GM23338 (cell line): Measurements from ENCODE around the gene CBFA2T2. TPM values are rescaled to one million over a fixed set of nuclear protein-coding genes. Genes with fewer than 3 reads are reported as not detected.

Source experiments
- ATAC-seq: fragments of 200-7000 bp; cut with Tn5 transposase; 3 replicates; pipeline ENCODE4 v1.9.1; 2020
- DNase-seq: peaks from one replicate; pipeline ENCODE4 v3.0.0-alpha.2; 2015; ENCODE audit warnings: low spot score
- H2AFZ ChIP-seq: fragments of 200-600 bp; sonication (generic); 2 replicates; pipeline ENCODE4 v1.8.0; 2016; ENCODE audit warnings: antibody characterized with exemption, mild to moderate bottlenecking, moderate library complexity
- H3F3A ChIP-seq: fragments of 200-600 bp; sonication (generic); replicated peaks from 2 replicates; pipeline ENCODE4 v1.8.0; 2017; ENCODE audit warnings: antibody characterized with exemption, mixed run types, low read depth
- H3K27ac ChIP-seq: fragments of 200-600 bp; sonication (generic); 2 replicates; pipeline ENCODE4 v1.6.1; 2016; ENCODE audit warnings: low read depth
- H3K27me3 ChIP-seq: fragments of 200-600 bp; sonication (generic); 2 replicates; pipeline ENCODE4 v1.8.0; 2016; ENCODE audit warnings: mild to moderate bottlenecking, mixed run types, moderate library complexity; ENCODE audit not compliant: insufficient read depth
- H3K36me3 ChIP-seq: fragments of 200-600 bp; sonication (generic); 2 replicates; pipeline ENCODE4 v1.8.0; 2016; ENCODE audit warnings: mild to moderate bottlenecking; ENCODE audit not compliant: insufficient read depth
- H3K4me1 ChIP-seq: fragments of 200-600 bp; sonication (generic); 2 replicates; pipeline ENCODE4 v1.8.0; 2016; ENCODE audit warnings: mild to moderate bottlenecking, moderate library complexity; ENCODE audit not compliant: insufficient read depth
- H3K4me2 ChIP-seq: fragments of 200-600 bp; sonication (generic); 2 replicates; pipeline ENCODE4 v1.7.1; 2017; ENCODE audit warnings: mixed run types
- H3K4me3 ChIP-seq: fragments of 200-600 bp; sonication (generic); 2 replicates; pipeline ENCODE4 v1.6.1; 2016; ENCODE audit warnings: mixed run types
- H3K79me2 ChIP-seq: fragments of 200-600 bp; sonication (generic); replicated peaks from 2 replicates; pipeline ENCODE4 v1.8.0; 2017; ENCODE audit warnings: mild to moderate bottlenecking; ENCODE audit not compliant: insufficient read depth
- H3K9me2 ChIP-seq: fragments of 200-600 bp; sonication (generic); 2 replicates; pipeline ENCODE4 v1.8.0; 2017; ENCODE audit not compliant: insufficient read depth
- H4K20me1 ChIP-seq: fragments of 200-600 bp; sonication (generic); replicated peaks from 2 replicates; pipeline ENCODE4 v1.8.0; 2017; ENCODE audit warnings: mild to moderate bottlenecking; ENCODE audit not compliant: insufficient read depth
- H3K27ac Mint-ChIP-seq: 2 replicates; pipeline ENCODE4 v1.8.0; 2020; ENCODE audit warnings: inconsistent platforms, mild to moderate bottlenecking, moderate library complexity, mixed read lengths
- H3K27me3 Mint-ChIP-seq: 3 replicates; pipeline ENCODE4 v1.8.0; 2022; ENCODE audit warnings: low read depth, mild to moderate bottlenecking, moderate library complexity, mixed read lengths, inconsistent platforms; ENCODE audit not compliant: insufficient read depth, poor library complexity
- H3K36me3 Mint-ChIP-seq: 3 replicates; pipeline ENCODE4 v1.8.0; 2021; ENCODE audit warnings: low read depth, mild to moderate bottlenecking, inconsistent platforms, moderate library complexity, mixed read lengths
- H3K4me1 Mint-ChIP-seq: 3 replicates; pipeline ENCODE4 v1.8.0; 2020; ENCODE audit warnings: mild to moderate bottlenecking, inconsistent platforms, mixed read lengths
- H3K4me3 Mint-ChIP-seq: 3 replicates; pipeline ENCODE4 v1.8.0; 2021; ENCODE audit warnings: moderate library complexity, mild to moderate bottlenecking, inconsistent platforms, mixed read lengths
- H3K9me3 Mint-ChIP-seq: 3 replicates; pipeline ENCODE4 v1.8.0; 2020; ENCODE audit warnings: moderate library complexity, mild to moderate bottlenecking, inconsistent platforms, mixed read lengths
- CREB1 ChIP-seq: fragments of 250-450 bp; sonication (Bioruptor Pico); IDR thresholded peaks from 2 replicates; pipeline ENCODE4 v1.5.0; 2020; ENCODE audit warnings: low read depth, mild to moderate bottlenecking, moderate library complexity
- EZH2 ChIP-seq: fragments of 200-600 bp; sonication (generic); IDR thresholded peaks from one replicate; pipeline ENCODE4 v1.8.0; 2017; ENCODE audit warnings: antibody characterized with exemption, mild to moderate bottlenecking, low read depth; ENCODE audit not compliant: unreplicated experiment
- EZH2phosphoT487 ChIP-seq: fragments of 200-600 bp; sonication (generic); IDR thresholded peaks from one replicate; pipeline ENCODE4 v1.8.1; 2018; ENCODE audit warnings: antibody characterized with exemption; ENCODE audit not compliant: unreplicated experiment
- JUNB ChIP-seq: IDR thresholded peaks from one replicate; pipeline ENCODE4 v1.6.1; 2016; ENCODE audit warnings: antibody characterized with exemption; ENCODE audit not compliant: unreplicated experiment
- NANOG ChIP-seq: IDR thresholded peaks from 2 replicates; pipeline ENCODE4 v1.6.1; 2016; ENCODE audit warnings: antibody characterized with exemption, borderline replicate concordance
- POLR2AphosphoS5 ChIP-seq: IDR thresholded peaks from 2 replicates; pipeline ENCODE4 v1.6.1; 2016; ENCODE audit warnings: antibody characterized with exemption, low read depth
- STAT1 ChIP-seq: IDR thresholded peaks from one replicate; pipeline ENCODE4 v1.6.1; 2016; ENCODE audit warnings: antibody characterized with exemption; ENCODE audit not compliant: unreplicated experiment
- ZNF114 ChIP-seq: fragments of 250-450 bp; sonication (Bioruptor Pico); IDR thresholded peaks from 2 replicates; pipeline ENCODE4 v1.5.0; 2020; ENCODE audit warnings: mild to moderate bottlenecking, moderate library complexity
- ZNF331 ChIP-seq: fragments of 250-450 bp; sonication (Bioruptor Pico); IDR thresholded peaks from 2 replicates; pipeline ENCODE4 v1.5.0; 2020; ENCODE audit warnings: low read depth, mild to moderate bottlenecking, moderate library complexity
- polyA plus RNA-seq: library from polyadenylated mRNA; unstranded; fragments of >200 nt; fragmentation: Nextera tagmentation; extraction: Ambion mirVana; gene quantifications from 2 replicates; pipeline ENCODE4 v1.2.1, GENCODE V29; 2016
- total RNA-seq: library from RNA; depleted of rRNA; stranded (reverse); fragments of >200 nt; shearing (Covaris generic); gene quantifications from 2 replicates; pipeline ENCODE4 v1.2.3, GENCODE V29; 2014
- TF ChIP-seq, protein P1 (sequence below): fragments of 250-450 bp; sonication (Bioruptor Pico); IDR thresholded peaks from 2 replicates; pipeline ENCODE4 v1.5.0; 2020; ENCODE audit warnings: mild to moderate bottlenecking, moderate library complexity
- TF ChIP-seq, protein P2 (sequence below): IDR thresholded peaks from 2 replicates; pipeline ENCODE4 v1.6.1; 2016; ENCODE audit warnings: antibody characterized with exemption
- TF ChIP-seq, protein P3 (sequence below), 2 experiments: fragments of 200-600 bp in 1 of 2; sonication (generic) in 1 of 2; conservative IDR thresholded peaks; 2 replicates each; pipeline versions ENCODE4 v1.5.1 to v1.6.1; 2016 to 2017; ENCODE audit warnings: antibody characterized with exemption in 2 of 2, low read depth in 2 of 2, mild to moderate bottlenecking in 2 of 2, moderate library complexity in 1 of 2
- TF ChIP-seq, protein P4 (sequence below): IDR thresholded peaks from one replicate; pipeline ENCODE4 v1.6.1; 2018; ENCODE audit warnings: antibody characterized with exemption; ENCODE audit not compliant: unreplicated experiment

Gene CBFA2T2
- total and polyA plus RNA-seq, 2 experiments from 2014 or later, result 12.7 to 15.8 TPM

DNA sequence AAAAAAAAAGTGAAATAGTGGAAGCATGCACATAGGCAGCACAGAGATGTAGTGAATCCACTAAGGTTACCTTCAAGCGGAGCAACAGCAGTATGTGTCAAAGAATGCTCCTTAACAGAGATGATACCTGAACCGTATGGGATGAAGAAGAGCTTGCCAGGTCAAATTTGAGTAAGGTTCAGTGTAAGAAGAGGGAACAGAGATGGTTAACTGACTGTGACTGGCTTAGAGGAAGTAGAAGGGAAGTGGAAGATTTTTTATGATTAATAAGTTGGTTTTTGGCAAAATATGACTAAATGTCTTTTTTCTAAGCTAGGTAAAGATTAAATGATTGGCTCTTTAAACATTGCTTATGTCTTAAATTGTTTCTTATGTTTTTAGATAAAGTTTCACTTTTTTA is 119.6 kb downstream of the CBFA2T2 start (continued):
- TF ChIP-seq, protein P1, sequence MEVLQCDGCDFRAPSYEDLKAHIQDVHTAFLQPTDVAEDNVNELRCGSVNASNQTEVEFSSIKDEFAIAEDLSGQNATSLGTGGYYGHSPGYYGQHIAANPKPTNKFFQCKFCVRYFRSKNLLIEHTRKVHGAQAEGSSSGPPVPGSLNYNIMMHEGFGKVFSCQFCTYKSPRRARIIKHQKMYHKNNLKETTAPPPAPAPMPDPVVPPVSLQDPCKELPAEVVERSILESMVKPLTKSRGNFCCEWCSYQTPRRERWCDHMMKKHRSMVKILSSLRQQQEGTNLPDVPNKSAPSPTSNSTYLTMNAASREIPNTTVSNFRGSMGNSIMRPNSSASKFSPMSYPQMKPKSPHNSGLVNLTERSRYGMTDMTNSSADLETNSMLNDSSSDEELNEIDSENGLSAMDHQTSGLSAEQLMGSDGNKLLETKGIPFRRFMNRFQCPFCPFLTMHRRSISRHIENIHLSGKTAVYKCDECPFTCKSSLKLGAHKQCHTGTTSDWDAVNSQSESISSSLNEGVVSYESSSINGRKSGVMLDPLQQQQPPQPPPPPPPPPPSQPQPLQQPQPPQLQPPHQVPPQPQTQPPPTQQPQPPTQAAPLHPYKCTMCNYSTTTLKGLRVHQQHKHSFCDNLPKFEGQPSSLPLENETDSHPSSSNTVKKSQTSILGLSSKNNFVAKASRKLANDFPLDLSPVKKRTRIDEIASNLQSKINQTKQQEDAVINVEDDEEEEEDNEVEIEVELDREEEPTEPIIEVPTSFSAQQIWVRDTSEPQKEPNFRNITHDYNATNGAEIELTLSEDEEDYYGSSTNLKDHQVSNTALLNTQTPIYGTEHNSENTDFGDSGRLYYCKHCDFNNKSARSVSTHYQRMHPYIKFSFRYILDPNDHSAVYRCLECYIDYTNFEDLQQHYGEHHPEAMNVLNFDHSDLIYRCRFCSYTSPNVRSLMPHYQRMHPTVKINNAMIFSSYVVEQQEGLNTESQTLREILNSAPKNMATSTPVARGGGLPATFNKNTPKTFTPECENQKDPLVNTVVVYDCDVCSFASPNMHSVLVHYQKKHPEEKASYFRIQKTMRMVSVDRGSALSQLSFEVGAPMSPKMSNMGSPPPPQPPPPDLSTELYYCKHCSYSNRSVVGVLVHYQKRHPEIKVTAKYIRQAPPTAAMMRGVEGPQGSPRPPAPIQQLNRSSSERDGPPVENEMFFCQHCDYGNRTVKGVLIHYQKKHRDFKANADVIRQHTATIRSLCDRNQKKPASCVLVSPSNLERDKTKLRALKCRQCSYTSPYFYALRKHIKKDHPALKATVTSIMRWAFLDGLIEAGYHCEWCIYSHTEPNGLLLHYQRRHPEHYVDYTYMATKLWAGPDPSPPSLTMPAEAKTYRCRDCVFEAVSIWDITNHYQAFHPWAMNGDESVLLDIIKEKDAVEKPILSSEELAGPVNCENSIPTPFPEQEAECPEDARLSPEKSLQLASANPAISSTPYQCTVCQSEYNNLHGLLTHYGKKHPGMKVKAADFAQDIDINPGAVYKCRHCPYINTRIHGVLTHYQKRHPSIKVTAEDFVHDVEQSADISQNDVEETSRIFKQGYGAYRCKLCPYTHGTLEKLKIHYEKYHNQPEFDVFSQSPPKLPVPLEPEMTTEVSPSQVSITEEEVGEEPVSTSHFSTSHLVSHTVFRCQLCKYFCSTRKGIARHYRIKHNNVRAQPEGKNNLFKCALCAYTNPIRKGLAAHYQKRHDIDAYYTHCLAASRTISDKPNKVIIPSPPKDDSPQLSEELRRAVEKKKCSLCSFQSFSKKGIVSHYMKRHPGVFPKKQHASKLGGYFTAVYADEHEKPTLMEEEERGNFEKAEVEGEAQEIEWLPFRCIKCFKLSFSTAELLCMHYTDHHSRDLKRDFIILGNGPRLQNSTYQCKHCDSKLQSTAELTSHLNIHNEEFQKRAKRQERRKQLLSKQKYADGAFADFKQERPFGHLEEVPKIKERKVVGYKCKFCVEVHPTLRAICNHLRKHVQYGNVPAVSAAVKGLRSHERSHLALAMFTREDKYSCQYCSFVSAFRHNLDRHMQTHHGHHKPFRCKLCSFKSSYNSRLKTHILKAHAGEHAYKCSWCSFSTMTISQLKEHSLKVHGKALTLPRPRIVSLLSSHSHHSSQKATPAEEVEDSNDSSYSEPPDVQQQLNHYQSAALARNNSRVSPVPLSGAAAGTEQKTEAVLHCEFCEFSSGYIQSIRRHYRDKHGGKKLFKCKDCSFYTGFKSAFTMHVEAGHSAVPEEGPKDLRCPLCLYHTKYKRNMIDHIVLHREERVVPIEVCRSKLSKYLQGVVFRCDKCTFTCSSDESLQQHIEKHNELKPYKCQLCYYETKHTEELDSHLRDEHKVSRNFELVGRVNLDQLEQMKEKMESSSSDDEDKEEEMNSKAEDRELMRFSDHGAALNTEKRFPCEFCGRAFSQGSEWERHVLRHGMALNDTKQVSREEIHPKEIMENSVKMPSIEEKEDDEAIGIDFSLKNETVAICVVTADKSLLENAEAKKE, result no peak
- TF ChIP-seq STAT1, result no peak

DNA sequence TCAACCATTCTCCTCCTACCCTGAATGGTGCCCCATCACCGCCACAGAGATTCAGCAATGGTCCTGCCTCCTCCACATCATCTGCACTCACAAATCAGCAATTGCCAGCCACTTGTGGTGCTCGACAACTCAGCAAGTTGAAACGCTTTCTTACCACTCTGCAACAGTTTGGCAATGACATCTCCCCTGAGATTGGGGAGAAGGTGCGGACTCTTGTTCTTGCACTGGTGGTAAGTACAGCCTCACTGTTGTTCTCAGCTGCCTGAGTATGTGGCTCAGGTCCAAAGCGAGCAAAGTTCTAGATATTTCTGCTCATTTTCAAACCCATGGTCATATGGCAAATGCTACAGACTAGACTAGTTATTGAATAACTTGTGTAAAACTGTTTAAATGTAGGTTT is 121.2 kb downstream of the CBFA2T2 start:
- H3F3A ChIP-seq, result no peaks in the 10 kb centered on the region
- no peak overlapping the region for H3K27ac ChIP-seq
- peaks cover 3% of the 10 kb centered on the region for H4K20me1 ChIP-seq
- no peaks in the 10 kb centered on the region for H3K9me2 ChIP-seq
- no peak overlapping the region for H3K4me2 ChIP-seq
- Mint-ChIP-seq H3K36me3 (no peaks in the 10 kb centered on the region; the same call in 2 of the 3 replicates), H3K9me3 (no peaks in the 10 kb centered on the region), H3K4me3 (no peak overlapping the region), H3K4me1 (no peaks in the 10 kb centered on the region), H3K27me3 (peaks cover 1% of the 10 kb centered on the region), H3K27ac (no peak overlapping the region)
- H3K36me3 ChIP-seq, result no peaks in the 10 kb centered on the region; the same call in none of the 2 replicates
- H3K27me3 ChIP-seq, result no peaks in the 10 kb centered on the region
- no peaks in the 10 kb centered on the region for H3K79me2 ChIP-seq
- H3K4me1 ChIP-seq, result no peaks in the 10 kb centered on the region
- H2AFZ ChIP-seq, result no peak overlapping the region
- no peak overlapping the region for H3K4me3 ChIP-seq
- DNase-seq (no peak), ATAC-seq (no peak)
- TF ChIP-seq ZNF114, result no peak
- TF ChIP-seq, protein P2, sequence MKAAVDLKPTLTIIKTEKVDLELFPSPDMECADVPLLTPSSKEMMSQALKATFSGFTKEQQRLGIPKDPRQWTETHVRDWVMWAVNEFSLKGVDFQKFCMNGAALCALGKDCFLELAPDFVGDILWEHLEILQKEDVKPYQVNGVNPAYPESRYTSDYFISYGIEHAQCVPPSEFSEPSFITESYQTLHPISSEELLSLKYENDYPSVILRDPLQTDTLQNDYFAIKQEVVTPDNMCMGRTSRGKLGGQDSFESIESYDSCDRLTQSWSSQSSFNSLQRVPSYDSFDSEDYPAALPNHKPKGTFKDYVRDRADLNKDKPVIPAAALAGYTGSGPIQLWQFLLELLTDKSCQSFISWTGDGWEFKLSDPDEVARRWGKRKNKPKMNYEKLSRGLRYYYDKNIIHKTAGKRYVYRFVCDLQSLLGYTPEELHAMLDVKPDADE, result no peak
- TF ChIP-seq STAT1, result no peak
- TF ChIP-seq ZNF331 (CRISPR knock-in tag), result no peak
- TF ChIP-seq, protein P3, sequence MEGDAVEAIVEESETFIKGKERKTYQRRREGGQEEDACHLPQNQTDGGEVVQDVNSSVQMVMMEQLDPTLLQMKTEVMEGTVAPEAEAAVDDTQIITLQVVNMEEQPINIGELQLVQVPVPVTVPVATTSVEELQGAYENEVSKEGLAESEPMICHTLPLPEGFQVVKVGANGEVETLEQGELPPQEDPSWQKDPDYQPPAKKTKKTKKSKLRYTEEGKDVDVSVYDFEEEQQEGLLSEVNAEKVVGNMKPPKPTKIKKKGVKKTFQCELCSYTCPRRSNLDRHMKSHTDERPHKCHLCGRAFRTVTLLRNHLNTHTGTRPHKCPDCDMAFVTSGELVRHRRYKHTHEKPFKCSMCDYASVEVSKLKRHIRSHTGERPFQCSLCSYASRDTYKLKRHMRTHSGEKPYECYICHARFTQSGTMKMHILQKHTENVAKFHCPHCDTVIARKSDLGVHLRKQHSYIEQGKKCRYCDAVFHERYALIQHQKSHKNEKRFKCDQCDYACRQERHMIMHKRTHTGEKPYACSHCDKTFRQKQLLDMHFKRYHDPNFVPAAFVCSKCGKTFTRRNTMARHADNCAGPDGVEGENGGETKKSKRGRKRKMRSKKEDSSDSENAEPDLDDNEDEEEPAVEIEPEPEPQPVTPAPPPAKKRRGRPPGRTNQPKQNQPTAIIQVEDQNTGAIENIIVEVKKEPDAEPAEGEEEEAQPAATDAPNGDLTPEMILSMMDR (conservative IDR thresholded peaks at IDR 0.05; ENCODE audit: low read depth in 2 of 2), result no peak
- no peak for TF ChIP-seq POLR2AphosphoS5
- TF ChIP-seq EZH2, result no peak
- no peak for TF ChIP-seq CREB1 (CRISPR knock-in tag)
- no peak for TF ChIP-seq EZH2phosphoT487
- TF ChIP-seq NANOG, result no peak
- TF ChIP-seq JUNB, result no peak
- TF ChIP-seq, protein P4, sequence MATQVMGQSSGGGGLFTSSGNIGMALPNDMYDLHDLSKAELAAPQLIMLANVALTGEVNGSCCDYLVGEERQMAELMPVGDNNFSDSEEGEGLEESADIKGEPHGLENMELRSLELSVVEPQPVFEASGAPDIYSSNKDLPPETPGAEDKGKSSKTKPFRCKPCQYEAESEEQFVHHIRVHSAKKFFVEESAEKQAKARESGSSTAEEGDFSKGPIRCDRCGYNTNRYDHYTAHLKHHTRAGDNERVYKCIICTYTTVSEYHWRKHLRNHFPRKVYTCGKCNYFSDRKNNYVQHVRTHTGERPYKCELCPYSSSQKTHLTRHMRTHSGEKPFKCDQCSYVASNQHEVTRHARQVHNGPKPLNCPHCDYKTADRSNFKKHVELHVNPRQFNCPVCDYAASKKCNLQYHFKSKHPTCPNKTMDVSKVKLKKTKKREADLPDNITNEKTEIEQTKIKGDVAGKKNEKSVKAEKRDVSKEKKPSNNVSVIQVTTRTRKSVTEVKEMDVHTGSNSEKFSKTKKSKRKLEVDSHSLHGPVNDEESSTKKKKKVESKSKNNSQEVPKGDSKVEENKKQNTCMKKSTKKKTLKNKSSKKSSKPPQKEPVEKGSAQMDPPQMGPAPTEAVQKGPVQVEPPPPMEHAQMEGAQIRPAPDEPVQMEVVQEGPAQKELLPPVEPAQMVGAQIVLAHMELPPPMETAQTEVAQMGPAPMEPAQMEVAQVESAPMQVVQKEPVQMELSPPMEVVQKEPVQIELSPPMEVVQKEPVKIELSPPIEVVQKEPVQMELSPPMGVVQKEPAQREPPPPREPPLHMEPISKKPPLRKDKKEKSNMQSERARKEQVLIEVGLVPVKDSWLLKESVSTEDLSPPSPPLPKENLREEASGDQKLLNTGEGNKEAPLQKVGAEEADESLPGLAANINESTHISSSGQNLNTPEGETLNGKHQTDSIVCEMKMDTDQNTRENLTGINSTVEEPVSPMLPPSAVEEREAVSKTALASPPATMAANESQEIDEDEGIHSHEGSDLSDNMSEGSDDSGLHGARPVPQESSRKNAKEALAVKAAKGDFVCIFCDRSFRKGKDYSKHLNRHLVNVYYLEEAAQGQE, result no peak
